SK-N-SH (cell line): ENCODE data around the gene WDR62. TPM values are rescaled to one million over a fixed set of nuclear protein-coding genes. Genes with fewer than 3 reads are reported as not detected.

ENCODE experiments used
- CTCF ChIA-PET: fragments of 300-600, 350-600 bp; formaldehyde crosslinking; extraction: SDS; loops from one replicate; lab custom pipeline; 2021; lab: Yijun Ruan, JAX
- POLR2A ChIA-PET: fragments of 350-600 bp; sonication (Branson Sonifier 250); formaldehyde crosslinking; extraction: SDS; loops from one replicate; lab custom pipeline; 2020; ENCODE audit warnings: antibody characterized with exemption, inconsistent platforms; lab: Yijun Ruan, JAX
- DNase-seq: peaks from one replicate; pipeline ENCODE4 v3.0.0; 2012
- H2AFZ ChIP-seq: fragments of 200-600 bp; sonication (generic); 2 replicates; pipeline ENCODE4 v1.8.1; 2016; ENCODE audit warnings: antibody characterized with exemption, mild to moderate bottlenecking, low read depth
- H3F3A ChIP-seq: fragments of 200-600 bp; sonication (generic); replicated peaks from 2 replicates; pipeline ENCODE3; 2016; ENCODE audit warnings: antibody characterized with exemption, mild to moderate bottlenecking; ENCODE audit not compliant: insufficient read depth
- H3K27ac ChIP-seq, 2 experiments: fragments of 200-500 bp in 1 of 2; fragments of 200-600 bp in 1 of 2; sonication (Bioruptor generic) in 1 of 2; sonication (generic), shearing (Covaris generic) in 1 of 2; 2 replicates each; pipeline versions ENCODE4 v1.5.1 to v1.6.1; 2014 to 2016; ENCODE audit warnings: low read depth in 2 of 2, inconsistent platforms in 1 of 2, low read length in 1 of 2, mild to moderate bottlenecking in 1 of 2, mixed read lengths in 1 of 2
- H3K27me3 ChIP-seq: fragments of 200-600 bp; sonication (generic), shearing (Covaris generic); 2 replicates; pipeline ENCODE4 v1.6.1; 2016; ENCODE audit warnings: mixed run types; ENCODE audit not compliant: insufficient read depth
- H3K36me3 ChIP-seq, 2 experiments: fragments of 200-500 bp in 1 of 2; fragments of 200-600 bp in 1 of 2; sonication (Bioruptor generic) in 1 of 2; sonication (generic) in 1 of 2; replicated peaks in 1 of 2; 2 replicates each; pipeline versions ENCODE3 to v1.5.1; 2014 to 2016; ENCODE audit warnings: low read length in 1 of 2, mild to moderate bottlenecking in 1 of 2; ENCODE audit not compliant: insufficient read depth in 2 of 2, control insufficient read depth in 1 of 2
- H3K4me1 ChIP-seq, 2 experiments: fragments of 200-500 bp in 1 of 2; fragments of 200-600 bp in 1 of 2; sonication (Bioruptor generic) in 1 of 2; sonication (generic), shearing (Covaris generic) in 1 of 2; 2 replicates each; pipeline versions ENCODE4 v1.5.1 to v1.6.1; 2014 to 2016; ENCODE audit warnings: low read depth in 1 of 2, low read length in 1 of 2, mixed run types in 1 of 2; ENCODE audit not compliant: insufficient read depth in 2 of 2, control insufficient read depth in 1 of 2
- H3K4me2 ChIP-seq: fragments of 200-600 bp; sonication (generic), shearing (Covaris generic); 2 replicates; pipeline ENCODE4 v1.6.1; 2017; ENCODE audit warnings: mixed run types
- H3K4me3 ChIP-seq, 2 experiments: fragments of 200-500 bp in 1 of 2; fragments of 200-600 bp in 1 of 2; sonication (Bioruptor generic) in 1 of 2; sonication (generic), shearing (Covaris generic) in 1 of 2; 2 replicates each; pipeline versions ENCODE4 v1.5.1 to v1.8.1; 2014 to 2016; ENCODE audit warnings: low read depth in 2 of 2, inconsistent platforms in 1 of 2, low read length in 1 of 2, mild to moderate bottlenecking in 1 of 2, mixed read lengths in 1 of 2, moderate library complexity in 1 of 2
- H3K79me2 ChIP-seq: fragments of 200-600 bp; sonication (generic); 2 replicates; pipeline ENCODE4 v1.8.1; 2017; ENCODE audit warnings: mild to moderate bottlenecking; ENCODE audit not compliant: insufficient read depth
- H3K9ac ChIP-seq: fragments of 200-600 bp; sonication (generic); 2 replicates; pipeline ENCODE4 v1.6.1; 2017; ENCODE audit warnings: mixed run types
- H3K9me2 ChIP-seq: fragments of 200-600 bp; sonication (generic); 2 replicates; pipeline ENCODE4 v1.6.1; 2017; ENCODE audit warnings: mixed run types
- H3K9me3 ChIP-seq: fragments of 200-600 bp; sonication (generic); 2 replicates; pipeline ENCODE4 v1.6.1; 2017; ENCODE audit warnings: mixed run types, mild to moderate bottlenecking, moderate library complexity
- H4K20me1 ChIP-seq: fragments of 200-600 bp; sonication (generic); 2 replicates; pipeline ENCODE4 v1.6.1; 2017; ENCODE audit warnings: mild to moderate bottlenecking, mixed run types; ENCODE audit not compliant: insufficient read depth
- CHD2 ChIP-seq: fragments of 150-350 bp; IDR thresholded peaks from 2 replicates; pipeline ENCODE4 v1.6.1; 2018; ENCODE audit warnings: low read length; ENCODE audit not compliant: partially characterized antibody
- CTCF ChIP-seq: fragments of 200-600 bp; sonication (generic); IDR thresholded peaks from 2 replicates; pipeline ENCODE4 v1.6.1; 2017; ENCODE audit warnings: antibody characterized with exemption, mild to moderate bottlenecking, moderate library complexity
- ELF1 ChIP-seq: IDR thresholded peaks from 2 replicates; pipeline ENCODE4 v1.4.0; 2012
- EP300 ChIP-seq, 2 experiments: IDR thresholded peaks; 2 replicates each; pipeline versions ENCODE4 v1.4.0 to v1.6.1; 2012; ENCODE audit warnings: borderline replicate concordance in 1 of 2, low read depth in 1 of 2, low read length in 1 of 2
- FOSL2 ChIP-seq: IDR thresholded peaks from 2 replicates; pipeline ENCODE4 v1.4.0; 2012; ENCODE audit warnings: low read depth, mild to moderate bottlenecking, moderate library complexity, borderline replicate concordance
- GABPA ChIP-seq: IDR thresholded peaks from 2 replicates; pipeline ENCODE4 v1.4.0; 2012; ENCODE audit warnings: low read depth, mild to moderate bottlenecking
- IRF3 ChIP-seq: fragments of 150-350 bp; IDR thresholded peaks from 2 replicates; pipeline ENCODE4 v1.6.1; 2016; ENCODE audit warnings: mild to moderate bottlenecking, low read depth, low read length
- JUND ChIP-seq: IDR thresholded peaks from 2 replicates; pipeline ENCODE4 v1.4.0; 2012
- MAX ChIP-seq: IDR thresholded peaks from 2 replicates; pipeline ENCODE4 v1.4.0; 2012; ENCODE audit warnings: low read depth
- MEF2A ChIP-seq: IDR thresholded peaks from 2 replicates; pipeline ENCODE4 v1.4.0; 2012; ENCODE audit warnings: low read depth, borderline replicate concordance
- PBX3 ChIP-seq: IDR thresholded peaks from 2 replicates; pipeline ENCODE4; 2012
- REST ChIP-seq: IDR thresholded peaks from 2 replicates; pipeline ENCODE4 v1.6.1; 2012; ENCODE audit warnings: mild to moderate bottlenecking, low read depth, low read length, moderate library complexity
- RFX5 ChIP-seq: IDR thresholded peaks from 2 replicates; pipeline ENCODE4 v1.6.1; 2012; ENCODE audit warnings: mild to moderate bottlenecking, improper control_type of control experiment, low read length
- SIN3A ChIP-seq: IDR thresholded peaks from 2 replicates; pipeline ENCODE4 v1.6.1; 2012; ENCODE audit warnings: low read depth, mild to moderate bottlenecking, low read length, moderate library complexity, borderline replicate concordance
- TEAD4 ChIP-seq: IDR thresholded peaks from 2 replicates; pipeline ENCODE4 v1.4.0; 2012; ENCODE audit warnings: mild to moderate bottlenecking, borderline replicate concordance; ENCODE audit not compliant: insufficient read depth
- USF1 ChIP-seq: IDR thresholded peaks from 2 replicates; pipeline ENCODE4 v1.4.0; 2012; ENCODE audit warnings: low read depth, borderline replicate concordance
- WGBS: methylation state at CpG from one replicate; pipeline ENCODE4 v1.1.6; 2017; ENCODE audit warnings: low lambda C conversion rate; 5-methylcytosine and 5-hydroxymethylcytosine counted together
- polyA plus RNA-seq, 3 experiments: library from polyadenylated mRNA; depleted of rRNA; stranded (reverse); fragments of >200 nt; gene quantifications; 2 replicates each; pipeline ENCODE4 v1.2.3, GENCODE V29; 2012

Gene WDR62
- polyA plus RNA-seq, 1 of the 3 experiments (the other 2 are of a cell fraction), result 5.3 TPM

- H3K4me1 ChIP-seq, result peaks cover 5 to 26% of the 10 kb centered on the region in 2 experiments; a peak in 2 of 4 replicates
- ChIA-PET CTCF (interaction anchor here (0.8 to 1.5 kb wide), 3 partner anchors 17 to 76 kb away, joined by 3 read pairs; no protein-coding TSS in a partner anchor), POLR2A (interaction anchor here (0.8 to 1.4 kb wide), 4 partner anchors 18 to 113 kb away, joined by 4 to 6 read pairs (median 4); partner anchors contain the start of genes NFKBID, THAP8 and WDR62)
- H4K20me1 ChIP-seq, result no peaks in the 10 kb centered on the region
- peaks cover 0 to 19% of the 10 kb centered on the region in 2 experiments for H3K36me3 ChIP-seq
- peak overlapping the region; percentile 78 for H3K9ac ChIP-seq
- peak overlapping the region; percentile 20 to 58; a peak in 2 of 4 replicates for H3K27ac ChIP-seq
- peak overlapping the region; percentile 71 for H2AFZ ChIP-seq
- no peaks in the 10 kb centered on the region for H3K9me2 ChIP-seq
- TF ChIP-seq FOSL2 (no peak), ELF1 (no peak), EP300 (IDR thresholded peaks at IDR 0.05; ENCODE audit: borderline replicate concordance in 1 of 2, low read depth in 1 of 2, low read length in 1 of 2) (no peak), JUND (no peak), REST (no peak), TEAD4 (no peak), MEF2A (no peak), MAX (no peak), CHD2 (no peak), PBX3 (no peak), SIN3A (no peak), GABPA (no peak), USF1 (no peak), CTCF (no peak), RFX5 (no peak), IRF3 (no peak)
- no peaks in the 10 kb centered on the region for H3K27me3 ChIP-seq
- peaks cover 8% of the 10 kb centered on the region; the same call in 1 of the 2 replicates for H3K79me2 ChIP-seq
- H3K4me2 ChIP-seq, result peak overlapping the region; percentile 92
- DNase-seq, result no peak
- no peaks in the 10 kb centered on the region for H3F3A ChIP-seq
- 22% methylated on average over 13 of the region's 15 CpGs for WGBS
- peak overlapping the region; percentile 70 to 80 for H3K4me3 ChIP-seq
- H3K9me3 ChIP-seq, result no peaks in the 10 kb centered on the region
These were observed 41.3 kb upstream of the WDR62 start for GRCh38 chr19:36013280-36014011.
